ENCODE results near the gene SLC22A8. TPM values are rescaled to one million over a fixed set of nuclear protein-coding genes. Genes with fewer than 3 reads are reported as not detected.

The SLC22A8 gene
- not detected in 2 replicates for total RNA-seq

DNA sequence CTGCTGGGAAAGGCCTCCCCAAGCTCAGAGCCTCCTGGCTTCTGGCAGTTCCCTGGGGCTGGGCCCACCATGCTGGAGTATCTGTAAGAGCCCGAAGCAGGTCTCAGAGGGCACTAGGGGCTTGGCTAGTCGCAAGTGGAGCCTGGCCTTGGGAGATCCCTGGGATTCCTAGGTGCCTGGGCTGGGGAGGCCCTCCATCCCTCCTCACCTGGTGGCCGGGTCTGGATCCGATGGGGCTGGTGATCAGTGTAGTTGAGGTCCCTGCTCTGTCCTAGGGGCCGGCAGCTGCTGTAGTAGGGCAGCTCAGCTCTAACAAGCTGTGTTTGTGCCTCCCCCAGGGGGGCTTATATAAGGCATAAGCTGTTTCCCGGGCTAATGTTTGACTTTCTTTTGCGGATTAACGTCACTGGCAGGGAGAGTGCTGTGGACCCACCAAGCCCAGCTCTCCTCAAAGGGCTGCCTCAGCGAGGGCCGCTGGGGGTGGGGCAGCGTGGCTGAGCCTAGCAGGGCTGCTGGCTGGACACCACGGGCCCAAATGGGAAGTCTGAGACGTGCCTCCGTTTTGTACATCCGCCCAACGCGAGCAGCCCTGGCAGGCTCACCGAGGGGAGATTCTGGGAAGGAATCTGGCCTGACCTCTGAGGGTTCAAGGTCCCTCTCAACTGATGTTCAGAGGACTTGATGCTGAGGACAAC lies at the start of gene SLC22A8:
TSS of gene SLC22A8 (minus strand) at position 321 of the 695 bp plus-strand sequence. CDS start 883 bp downstream, outside the sequence.

DNA sequence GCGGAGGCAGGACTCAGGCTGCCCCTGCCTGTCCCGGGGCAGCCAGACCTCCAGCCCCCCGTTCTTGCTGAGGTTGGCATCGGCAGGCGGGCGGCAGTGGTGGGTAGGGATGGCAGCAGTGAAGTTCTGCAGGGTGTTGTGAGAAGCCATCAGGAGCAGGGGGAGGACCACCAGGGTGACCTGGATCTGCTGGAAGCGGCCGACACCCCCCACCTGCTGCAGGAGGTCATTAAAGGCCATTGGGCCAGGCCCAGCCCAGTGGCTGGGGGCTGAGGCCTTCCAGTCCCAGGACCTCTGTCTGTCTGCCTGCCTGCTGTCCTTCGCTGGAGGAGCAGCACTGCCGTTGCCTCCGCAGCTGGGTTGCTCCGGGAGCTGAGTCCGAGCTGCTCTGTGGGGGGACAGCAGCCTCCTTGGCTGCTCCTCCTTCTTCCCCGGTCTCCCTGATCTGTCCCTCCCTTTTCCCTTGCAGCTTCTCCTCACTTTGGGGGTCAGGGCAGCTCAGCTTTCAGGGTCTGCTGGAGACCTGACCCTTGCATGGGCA lies 31.1 kb downstream of the SLC22A8 start, which contains the start of gene SLC22A6:
TSS of gene SLC22A6 (minus strand) at position 517 of the 541 bp plus-strand sequence. CDS start at position 240, 277 bp downstream.

Other genes with a start within 250 kb of the SLC22A8 start
- 12.1 and 19.1 TPM in 2 replicates for gene TAF6L, start 244.4 kb downstream of the SLC22A8 start, total RNA-seq
- gene TMEM179B, start 228.4 kb downstream of the SLC22A8 start, total RNA-seq: 35.7 and 38.4 TPM in 2 replicates
- gene TMEM223, start 223.8 kb downstream of the SLC22A8 start, total RNA-seq: 12.8 and 16.0 TPM in 2 replicates
- gene NXF1, start 210.4 kb downstream of the SLC22A8 start, total RNA-seq: 9.7 and 21.1 TPM in 2 replicates
- gene STX5, start 183.8 kb downstream of the SLC22A8 start, total RNA-seq: 46.2 and 49.9 TPM in 2 replicates
- not detected in 2 replicates for gene TEX54, start 183.0 kb downstream of the SLC22A8 start, total RNA-seq
- gene WDR74, start 176.3 kb downstream of the SLC22A8 start, total RNA-seq: 51.0 and 77.9 TPM in 2 replicates
- gene SLC3A2, start 134.9 kb downstream of the SLC22A8 start, total RNA-seq: 210 and 296 TPM in 2 replicates
- gene CHRM1, start 94.5 kb downstream of the SLC22A8 start, total RNA-seq: not detected in 2 replicates
- not detected in 2 replicates for gene SLC22A6, start 30.9 kb downstream of the SLC22A8 start, total RNA-seq
- gene SLC22A24, start 128.4 kb upstream of the SLC22A8 start, total RNA-seq: not detected in 2 replicates
- not detected in 2 replicates for gene SLC22A25, start 227.8 kb upstream of the SLC22A8 start, total RNA-seq